SK-N-SH treated with all-trans-retinoic acid at 6 μM for 48 hours (cell line): ENCODE data around the gene ILKAP.

ENCODE experiments used
- ATAC-seq: fragments of 200-7000 bp; cut with Tn5 transposase; 3 replicates; pipeline ENCODE4 v1.9.1; 2020; ENCODE audit warnings: mild to moderate bottlenecking, moderate library complexity
- ARNTL ChIP-seq: fragments of 450-650 bp; formaldehyde crosslinking; IDR thresholded peaks from 2 replicates; pipeline ENCODE4 v1.5.0; 2020; ENCODE audit warnings: low read depth, mild to moderate bottlenecking, moderate library complexity, borderline replicate concordance
- BACH2 ChIP-seq: fragments of 250-450 bp; sonication (Bioruptor Pico); IDR thresholded peaks from 2 replicates; pipeline ENCODE4 v1.9.0; 2021; ENCODE audit warnings: mild to moderate bottlenecking, borderline replicate concordance
- CSDC2 ChIP-seq: fragments of 250-450 bp; sonication (Bioruptor Pico); IDR thresholded peaks from 2 replicates; pipeline ENCODE4 v1.5.0; 2020; ENCODE audit warnings: mild to moderate bottlenecking, moderate library complexity
- ESRRG ChIP-seq: fragments of 250-450 bp; sonication (Bioruptor Pico); IDR thresholded peaks from 2 replicates; pipeline ENCODE4 v1.6.1; 2021; ENCODE audit warnings: mild to moderate bottlenecking
- GLIS3 ChIP-seq: fragments of 250-450 bp; sonication (Bioruptor Pico); IDR thresholded peaks from 2 replicates; pipeline ENCODE4 v1.5.0; 2020; ENCODE audit warnings: mild to moderate bottlenecking, moderate library complexity
- ISL1 ChIP-seq: fragments of 250-450 bp; sonication (Bioruptor Pico); IDR thresholded peaks from 2 replicates; pipeline ENCODE4 v2.1.2; 2022; ENCODE audit warnings: mild to moderate bottlenecking, moderate library complexity
- OSR1 ChIP-seq: fragments of 250-450 bp; sonication (Bioruptor Pico); IDR thresholded peaks from 2 replicates; pipeline ENCODE4 v1.8.0; 2022; ENCODE audit warnings: moderate library complexity, mild to moderate bottlenecking, inconsistent platforms
- PPARA ChIP-seq: fragments of 250-450 bp; sonication (Bioruptor Pico); IDR thresholded peaks from 2 replicates; pipeline ENCODE4 v1.5.0; 2020; ENCODE audit warnings: mild to moderate bottlenecking, borderline replicate concordance
- RARB ChIP-seq: fragments of 250-450 bp; sonication (Bioruptor Pico); IDR thresholded peaks from 2 replicates; pipeline ENCODE4 v1.8.0; 2021; ENCODE audit warnings: mild to moderate bottlenecking, moderate library complexity
- SNAI2 ChIP-seq: fragments of 250-450 bp; sonication (Bioruptor Pico); IDR thresholded peaks from 2 replicates; pipeline ENCODE4 v1.5.0; 2020; ENCODE audit warnings: mild to moderate bottlenecking, moderate library complexity
- TCF4 ChIP-seq: fragments of 250-450 bp; sonication (Bioruptor Pico); IDR thresholded peaks from 2 replicates; pipeline ENCODE4 v1.8.0; 2021; ENCODE audit warnings: mild to moderate bottlenecking, moderate library complexity, borderline replicate concordance
- TOX ChIP-seq: fragments of 250-450 bp; sonication (Bioruptor Pico); IDR thresholded peaks from 2 replicates; pipeline ENCODE4 v1.8.0; 2021; ENCODE audit warnings: mild to moderate bottlenecking, moderate library complexity, borderline replicate concordance
- ZFP3 ChIP-seq: fragments of 250-450 bp; sonication (Bioruptor Pico); IDR thresholded peaks from 2 replicates; pipeline ENCODE4 v1.5.0; 2020; ENCODE audit warnings: mild to moderate bottlenecking, moderate library complexity
- ZFP30 ChIP-seq: fragments of 450-650 bp; formaldehyde crosslinking; IDR thresholded peaks from 2 replicates; pipeline ENCODE4 v1.5.0; 2022; ENCODE audit warnings: mild to moderate bottlenecking, moderate library complexity
- ZNF565 ChIP-seq: fragments of 450-650 bp; formaldehyde crosslinking; conservative IDR thresholded peaks from 2 replicates; pipeline ENCODE4 v1.5.0; 2020; ENCODE audit warnings: low read depth, mild to moderate bottlenecking, moderate library complexity
- ZNF70 ChIP-seq: fragments of 450-650 bp; formaldehyde crosslinking; IDR thresholded peaks from 2 replicates; pipeline ENCODE4 v1.5.0; 2020; ENCODE audit warnings: mild to moderate bottlenecking, moderate library complexity
- ZNF8 ChIP-seq: fragments of 450-650 bp; formaldehyde crosslinking; IDR thresholded peaks from 2 replicates; pipeline ENCODE4 v1.5.0; 2020; ENCODE audit warnings: mild to moderate bottlenecking, moderate library complexity
- TF ChIP-seq, protein P1 (sequence below): fragments of 250-450 bp; sonication (Bioruptor Pico); IDR thresholded peaks from 2 replicates; pipeline ENCODE4 v1.8.0; 2020; ENCODE audit warnings: mild to moderate bottlenecking, moderate library complexity, borderline replicate concordance
- TF ChIP-seq, protein P2 (sequence below): fragments of 250-450 bp; sonication (Bioruptor Pico); IDR thresholded peaks from 2 replicates; pipeline ENCODE4 v1.8.0; 2021; ENCODE audit warnings: low read depth, mild to moderate bottlenecking, moderate library complexity, borderline replicate concordance
- TF ChIP-seq, protein P3 (sequence below): fragments of 250-450 bp; sonication (Bioruptor Pico); IDR thresholded peaks from 2 replicates; pipeline ENCODE4 v1.5.1; 2021; ENCODE audit warnings: mild to moderate bottlenecking, moderate library complexity
- TF ChIP-seq, protein P4 (sequence below): fragments of 250-450 bp; sonication (Bioruptor Pico); IDR thresholded peaks from 2 replicates; pipeline ENCODE4 v1.5.1; 2020; ENCODE audit warnings: low read depth, mild to moderate bottlenecking, moderate library complexity
- TF ChIP-seq, protein P5 (sequence below): fragments of 250-450 bp; sonication (Bioruptor Pico); IDR thresholded peaks from 2 replicates; pipeline ENCODE4 v1.5.0; 2020; ENCODE audit warnings: mild to moderate bottlenecking, moderate library complexity

The ILKAP gene

DNA sequence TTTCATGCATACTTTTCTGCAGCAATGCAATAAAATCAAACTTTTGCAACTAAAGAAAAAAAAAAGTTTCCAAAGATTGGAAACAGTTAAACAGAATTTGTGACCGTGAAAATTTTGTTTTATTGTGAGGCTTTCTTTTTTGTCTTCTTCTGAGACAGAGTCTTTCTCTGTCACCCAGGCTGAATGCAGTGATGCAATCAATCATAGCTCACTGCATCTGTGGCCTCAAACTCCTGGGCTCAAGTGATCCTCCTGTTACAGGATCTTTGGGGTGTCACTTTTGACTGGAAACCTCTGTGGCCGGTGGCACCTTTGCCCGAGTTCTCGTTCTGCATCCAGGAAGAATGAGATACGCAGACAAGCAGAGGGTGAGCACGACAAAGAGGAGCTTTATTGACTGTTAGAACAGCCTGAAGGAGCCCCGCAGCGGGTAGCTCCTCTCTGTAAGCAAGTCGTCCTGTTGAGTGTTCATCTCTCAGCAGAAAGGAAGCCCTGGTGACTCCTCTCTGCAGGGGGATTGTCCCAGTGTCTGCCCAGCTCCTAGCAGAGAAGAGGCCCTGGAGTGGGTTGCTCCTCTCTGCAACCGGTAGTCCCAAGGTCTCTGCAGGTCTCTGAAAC is 16.9 kb upstream of the ILKAP start (continued):
- TF ChIP-seq CSDC2 (CRISPR knock-in tag) (no peak), ZFP3 (no peak), TOX (CRISPR knock-in tag) (no peak), ZNF565 (CRISPR knock-in tag) (no peak), ISL1 (no peak)
- TF ChIP-seq, protein P1, sequence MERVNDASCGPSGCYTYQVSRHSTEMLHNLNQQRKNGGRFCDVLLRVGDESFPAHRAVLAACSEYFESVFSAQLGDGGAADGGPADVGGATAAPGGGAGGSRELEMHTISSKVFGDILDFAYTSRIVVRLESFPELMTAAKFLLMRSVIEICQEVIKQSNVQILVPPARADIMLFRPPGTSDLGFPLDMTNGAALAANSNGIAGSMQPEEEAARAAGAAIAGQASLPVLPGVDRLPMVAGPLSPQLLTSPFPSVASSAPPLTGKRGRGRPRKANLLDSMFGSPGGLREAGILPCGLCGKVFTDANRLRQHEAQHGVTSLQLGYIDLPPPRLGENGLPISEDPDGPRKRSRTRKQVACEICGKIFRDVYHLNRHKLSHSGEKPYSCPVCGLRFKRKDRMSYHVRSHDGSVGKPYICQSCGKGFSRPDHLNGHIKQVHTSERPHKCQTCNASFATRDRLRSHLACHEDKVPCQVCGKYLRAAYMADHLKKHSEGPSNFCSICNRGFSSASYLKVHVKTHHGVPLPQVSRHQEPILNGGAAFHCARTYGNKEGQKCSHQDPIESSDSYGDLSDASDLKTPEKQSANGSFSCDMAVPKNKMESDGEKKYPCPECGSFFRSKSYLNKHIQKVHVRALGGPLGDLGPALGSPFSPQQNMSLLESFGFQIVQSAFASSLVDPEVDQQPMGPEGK (CRISPR knock-in tag): no peak
- TF ChIP-seq, protein P2, sequence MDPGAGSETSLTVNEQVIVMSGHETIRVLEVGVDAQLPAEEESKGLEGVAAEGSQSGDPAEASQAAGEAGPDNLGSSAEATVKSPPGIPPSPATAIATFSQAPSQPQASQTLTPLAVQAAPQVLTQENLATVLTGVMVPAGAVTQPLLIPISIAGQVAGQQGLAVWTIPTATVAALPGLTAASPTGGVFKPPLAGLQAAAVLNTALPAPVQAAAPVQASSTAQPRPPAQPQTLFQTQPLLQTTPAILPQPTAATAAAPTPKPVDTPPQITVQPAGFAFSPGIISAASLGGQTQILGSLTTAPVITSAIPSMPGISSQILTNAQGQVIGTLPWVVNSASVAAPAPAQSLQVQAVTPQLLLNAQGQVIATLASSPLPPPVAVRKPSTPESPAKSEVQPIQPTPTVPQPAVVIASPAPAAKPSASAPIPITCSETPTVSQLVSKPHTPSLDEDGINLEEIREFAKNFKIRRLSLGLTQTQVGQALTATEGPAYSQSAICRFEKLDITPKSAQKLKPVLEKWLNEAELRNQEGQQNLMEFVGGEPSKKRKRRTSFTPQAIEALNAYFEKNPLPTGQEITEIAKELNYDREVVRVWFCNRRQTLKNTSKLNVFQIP (CRISPR knock-in tag): no peak

DNA sequence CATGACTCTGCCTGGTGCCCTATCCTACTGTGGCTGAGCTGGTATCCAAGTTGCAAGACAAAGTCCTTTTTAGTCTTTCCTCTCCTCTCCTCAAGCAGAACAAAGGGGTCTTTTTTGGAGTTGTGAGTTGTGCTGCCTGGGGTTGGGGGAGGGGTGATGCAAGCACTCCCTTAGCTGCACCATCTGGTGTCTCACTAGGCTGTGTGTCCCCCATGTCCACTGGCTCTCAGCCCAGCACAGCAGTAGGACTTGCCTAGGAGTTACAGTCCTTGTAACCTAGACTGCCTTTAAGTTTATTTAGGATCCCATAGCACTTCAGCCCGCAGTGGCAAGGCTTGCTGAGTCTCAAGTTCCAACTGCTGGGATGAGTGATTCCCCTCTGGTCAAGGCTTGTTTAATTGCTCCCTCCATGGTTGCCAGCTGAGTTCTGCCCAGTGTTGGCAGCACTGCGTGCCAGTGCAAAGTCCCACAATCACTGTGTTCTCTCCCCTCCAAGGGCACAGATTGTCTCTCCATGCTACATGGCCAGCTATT is 13.2 kb upstream of the ILKAP start:
- no peak for ATAC-seq
- TF ChIP-seq, protein P3, sequence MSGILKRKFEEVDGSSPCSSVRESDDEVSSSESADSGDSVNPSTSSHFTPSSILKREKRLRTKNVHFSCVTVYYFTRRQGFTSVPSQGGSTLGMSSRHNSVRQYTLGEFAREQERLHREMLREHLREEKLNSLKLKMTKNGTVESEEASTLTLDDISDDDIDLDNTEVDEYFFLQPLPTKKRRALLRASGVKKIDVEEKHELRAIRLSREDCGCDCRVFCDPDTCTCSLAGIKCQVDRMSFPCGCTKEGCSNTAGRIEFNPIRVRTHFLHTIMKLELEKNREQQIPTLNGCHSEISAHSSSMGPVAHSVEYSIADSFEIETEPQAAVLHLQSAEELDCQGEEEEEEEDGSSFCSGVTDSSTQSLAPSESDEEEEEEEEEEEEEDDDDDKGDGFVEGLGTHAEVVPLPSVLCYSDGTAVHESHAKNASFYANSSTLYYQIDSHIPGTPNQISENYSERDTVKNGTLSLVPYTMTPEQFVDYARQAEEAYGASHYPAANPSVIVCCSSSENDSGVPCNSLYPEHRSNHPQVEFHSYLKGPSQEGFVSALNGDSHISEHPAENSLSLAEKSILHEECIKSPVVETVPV (CRISPR knock-in tag): no peak
- TF ChIP-seq TCF4 (CRISPR knock-in tag) (no peak), ZNF8 (no peak), ESRRG (CRISPR knock-in tag) (no peak), RARB (CRISPR knock-in tag) (no peak), ISL1 (no peak), PPARA (CRISPR knock-in tag) (no peak), SNAI2 (CRISPR knock-in tag) (no peak), ARNTL (CRISPR knock-in tag) (no peak), OSR1 (CRISPR knock-in tag) (no peak), ZNF70 (CRISPR knock-in tag) (no peak), CSDC2 (CRISPR knock-in tag) (no peak), BACH2 (CRISPR knock-in tag) (no peak), ZFP30 (CRISPR knock-in tag) (no peak)
- TF ChIP-seq, protein P4, sequence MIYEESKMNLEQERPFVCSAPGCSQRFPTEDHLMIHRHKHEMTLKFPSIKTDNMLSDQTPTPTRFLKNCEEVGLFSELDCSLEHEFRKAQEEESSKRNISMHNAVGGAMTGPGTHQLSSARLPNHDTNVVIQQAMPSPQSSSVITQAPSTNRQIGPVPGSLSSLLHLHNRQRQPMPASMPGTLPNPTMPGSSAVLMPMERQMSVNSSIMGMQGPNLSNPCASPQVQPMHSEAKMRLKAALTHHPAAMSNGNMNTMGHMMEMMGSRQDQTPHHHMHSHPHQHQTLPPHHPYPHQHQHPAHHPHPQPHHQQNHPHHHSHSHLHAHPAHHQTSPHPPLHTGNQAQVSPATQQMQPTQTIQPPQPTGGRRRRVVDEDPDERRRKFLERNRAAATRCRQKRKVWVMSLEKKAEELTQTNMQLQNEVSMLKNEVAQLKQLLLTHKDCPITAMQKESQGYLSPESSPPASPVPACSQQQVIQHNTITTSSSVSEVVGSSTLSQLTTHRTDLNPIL: no peak
- TF ChIP-seq, protein P5, sequence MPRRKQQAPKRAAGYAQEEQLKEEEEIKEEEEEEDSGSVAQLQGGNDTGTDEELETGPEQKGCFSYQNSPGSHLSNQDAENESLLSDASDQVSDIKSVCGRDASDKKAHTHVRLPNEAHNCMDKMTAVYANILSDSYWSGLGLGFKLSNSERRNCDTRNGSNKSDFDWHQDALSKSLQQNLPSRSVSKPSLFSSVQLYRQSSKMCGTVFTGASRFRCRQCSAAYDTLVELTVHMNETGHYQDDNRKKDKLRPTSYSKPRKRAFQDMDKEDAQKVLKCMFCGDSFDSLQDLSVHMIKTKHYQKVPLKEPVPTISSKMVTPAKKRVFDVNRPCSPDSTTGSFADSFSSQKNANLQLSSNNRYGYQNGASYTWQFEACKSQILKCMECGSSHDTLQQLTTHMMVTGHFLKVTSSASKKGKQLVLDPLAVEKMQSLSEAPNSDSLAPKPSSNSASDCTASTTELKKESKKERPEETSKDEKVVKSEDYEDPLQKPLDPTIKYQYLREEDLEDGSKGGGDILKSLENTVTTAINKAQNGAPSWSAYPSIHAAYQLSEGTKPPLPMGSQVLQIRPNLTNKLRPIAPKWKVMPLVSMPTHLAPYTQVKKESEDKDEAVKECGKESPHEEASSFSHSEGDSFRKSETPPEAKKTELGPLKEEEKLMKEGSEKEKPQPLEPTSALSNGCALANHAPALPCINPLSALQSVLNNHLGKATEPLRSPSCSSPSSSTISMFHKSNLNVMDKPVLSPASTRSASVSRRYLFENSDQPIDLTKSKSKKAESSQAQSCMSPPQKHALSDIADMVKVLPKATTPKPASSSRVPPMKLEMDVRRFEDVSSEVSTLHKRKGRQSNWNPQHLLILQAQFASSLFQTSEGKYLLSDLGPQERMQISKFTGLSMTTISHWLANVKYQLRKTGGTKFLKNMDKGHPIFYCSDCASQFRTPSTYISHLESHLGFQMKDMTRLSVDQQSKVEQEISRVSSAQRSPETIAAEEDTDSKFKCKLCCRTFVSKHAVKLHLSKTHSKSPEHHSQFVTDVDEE: no peak

DNA sequence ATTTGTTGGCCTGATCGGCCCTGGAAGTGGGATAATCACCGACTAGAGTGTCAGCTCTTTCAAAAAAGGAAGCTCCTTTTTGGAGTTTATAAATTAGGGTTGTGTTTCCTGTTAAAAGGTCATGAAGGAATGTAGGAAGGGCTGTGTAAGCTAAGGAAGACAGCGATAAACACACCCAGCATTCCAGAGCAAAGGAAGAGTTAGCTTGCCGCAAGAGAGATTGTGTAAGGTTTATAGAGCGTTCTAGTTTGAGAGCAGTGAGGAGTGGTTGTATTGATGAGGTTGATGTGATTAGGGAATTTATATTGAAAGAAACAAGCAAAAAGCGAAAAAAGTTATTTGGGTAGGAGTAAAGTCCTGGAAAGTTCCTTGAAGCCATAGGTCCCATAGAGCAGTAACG is 3.5 kb upstream of the ILKAP start:
- ATAC-seq: no peak
- TF ChIP-seq SNAI2 (CRISPR knock-in tag) (no peak), CSDC2 (CRISPR knock-in tag) (no peak), TOX (CRISPR knock-in tag) (no peak), ZNF70 (CRISPR knock-in tag) (no peak), ESRRG (CRISPR knock-in tag) (no peak), ARNTL (CRISPR knock-in tag) (no peak), ZFP3 (no peak), RARB (CRISPR knock-in tag) (no peak), GLIS3 (CRISPR knock-in tag) (no peak), OSR1 (CRISPR knock-in tag) (no peak), ZFP30 (CRISPR knock-in tag) (no peak), ZNF8 (no peak)
- TF ChIP-seq, protein P2 (CRISPR knock-in tag): no peak
- TF ChIP-seq, protein P4: no peak
